Endothelial cell of umbilical vein (primary cell): ENCODE data around the gene CFAP100. TPM values are rescaled to one million over a fixed set of nuclear protein-coding genes. Genes with fewer than 3 reads are reported as not detected.

Experiments used
- BruUV-seq: library from RNA; stranded (reverse); fragments of 400-500 nt; replicated peaks from 2 replicates; lab custom pipeline; 2021; lab: Mats Ljungman, UMichigan
- CTCF ChIA-PET: fragments of 300-600, 350-600 bp; sonication (Branson Sonifier 250); formaldehyde crosslinking; loops from one replicate; lab custom pipeline; 2021; ENCODE audit warnings: antibody characterized with exemption, inconsistent platforms; lab: Charles Lee
- POLR2A ChIA-PET: fragments of 300-600, 350-600 bp; sonication (Branson Sonifier 250); formaldehyde crosslinking; loops from one replicate; lab custom pipeline; 2021; ENCODE audit warnings: antibody characterized with exemption, inconsistent platforms; lab: Charles Lee
- DNase-seq: peaks from one replicate; pipeline ENCODE4 v3.0.0-alpha.2; 2011; ENCODE audit warnings: low read depth, low spot score
- FAIRE-seq: peaks from 2 replicates; lab custom pipeline; 2011; peaks lifted over from hg19 to GRCh38; lab: Jason Lieb, UNC
- H2AFZ ChIP-seq: 2 replicates; pipeline ENCODE4 v1.6.0; 2012; ENCODE audit warnings: low read depth, low read length, control low read depth, inconsistent platforms
- H3K27ac ChIP-seq: 2 replicates; pipeline ENCODE4 v1.5.1; 2011; ENCODE audit warnings: low read depth, mild to moderate bottlenecking, control low read depth, low read length, moderate library complexity; ENCODE audit not compliant: insufficient read depth
- H3K27me3 ChIP-seq, 2 experiments: 2 replicates each; pipeline versions ENCODE4 v1.6.0 to v1.6.1; 2011; ENCODE audit warnings: low read length in 2 of 2, mixed read lengths in 1 of 2; ENCODE audit not compliant: control insufficient read depth in 2 of 2, insufficient read depth in 2 of 2
- H3K36me3 ChIP-seq, 2 experiments: 2 replicates in 1 of 2; 3 replicates in 1 of 2; pipeline ENCODE4 v1.5.1; 2011; ENCODE audit warnings: low read length in 2 of 2, mild to moderate bottlenecking in 1 of 2, moderate library complexity in 1 of 2; ENCODE audit not compliant: control insufficient read depth in 2 of 2, insufficient read depth in 2 of 2; ENCODE audit errors: extremely low read depth in 1 of 2
- H3K4me1 ChIP-seq: 3 replicates; pipeline ENCODE4 v1.5.1; 2011; ENCODE audit warnings: mild to moderate bottlenecking, low read length; ENCODE audit not compliant: control insufficient read depth, insufficient read depth; ENCODE audit errors: extremely low read depth
- H3K4me2 ChIP-seq: 2 replicates; pipeline ENCODE4 v1.6.1; 2011; ENCODE audit warnings: low read length, control low read depth, mixed read lengths; ENCODE audit not compliant: insufficient read depth
- H3K4me3 ChIP-seq, 3 experiments: fragments of 200-600 bp in 1 of 3; sonication (generic), shearing (Covaris generic) in 1 of 3; replicated peaks in 1 of 3; 2 replicates each; pipeline ENCODE4 v1.5.1; 2011 to 2016; ENCODE audit warnings: control low read depth in 3 of 3, low read length in 3 of 3, mild to moderate bottlenecking in 2 of 3, inconsistent platforms in 1 of 3, low read depth in 1 of 3, moderate library complexity in 1 of 3; ENCODE audit not compliant: insufficient read depth in 1 of 3
- H3K79me2 ChIP-seq: 2 replicates; pipeline ENCODE4 v1.6.0; 2012; ENCODE audit warnings: low read length, inconsistent platforms; ENCODE audit not compliant: control insufficient read depth, insufficient read depth
- H3K9ac ChIP-seq: replicated peaks from 2 replicates; pipeline ENCODE3; 2011; ENCODE audit warnings: low read length, control low read depth; ENCODE audit not compliant: insufficient read depth; ENCODE audit errors: extremely low read depth
- H3K9me1 ChIP-seq: replicated peaks from 3 replicates; pipeline ENCODE4 v1.6.0; 2011; ENCODE audit warnings: mild to moderate bottlenecking, low read length; ENCODE audit not compliant: control insufficient read depth, insufficient read depth; ENCODE audit errors: extremely low read depth
- H3K9me3 ChIP-seq: replicated peaks from 2 replicates; pipeline ENCODE4 v1.5.1; 2012; ENCODE audit warnings: low read length, inconsistent platforms; ENCODE audit not compliant: control insufficient read depth, insufficient read depth
- H4K20me1 ChIP-seq: replicated peaks from 2 replicates; pipeline ENCODE3; 2011; ENCODE audit warnings: mild to moderate bottlenecking, low read length; ENCODE audit not compliant: control insufficient read depth, insufficient read depth; ENCODE audit errors: extremely low read depth
- EZH2 ChIP-seq: IDR thresholded peaks from 2 replicates; pipeline ENCODE4 v1.6.1; 2012; ENCODE audit warnings: borderline replicate concordance, low read depth, mild to moderate bottlenecking, moderate library complexity, low read length, inconsistent platforms; ENCODE audit not compliant: severe bottlenecking
- FOS ChIP-seq: IDR thresholded peaks from 2 replicates; pipeline ENCODE4 v1.6.1; 2011; ENCODE audit warnings: mild to moderate bottlenecking, low read length, moderate library complexity, borderline replicate concordance; ENCODE audit not compliant: insufficient read depth
- GATA2 ChIP-seq: IDR thresholded peaks from 2 replicates; pipeline ENCODE4 v1.7.0; 2011; ENCODE audit warnings: low read depth, mild to moderate bottlenecking, moderate library complexity, mixed read lengths, low read length; ENCODE audit not compliant: insufficient read length, insufficient read depth
- JUN ChIP-seq: IDR thresholded peaks from 2 replicates; pipeline ENCODE4 v1.6.1; 2011; ENCODE audit warnings: borderline replicate concordance, low read depth; ENCODE audit not compliant: insufficient read length, insufficient read depth
- MYC ChIP-seq: IDR thresholded peaks from one replicate; pipeline ENCODE4 v1.6.1; 2011; ENCODE audit warnings: mild to moderate bottlenecking, low read depth, low read length
- POLR2A ChIP-seq: IDR thresholded peaks from 2 replicates; pipeline ENCODE4 v1.6.1; 2012; ENCODE audit warnings: low read depth, mild to moderate bottlenecking, control low read depth, low read length
- POLR2AphosphoS5 ChIP-seq: IDR thresholded peaks from 2 replicates; pipeline ENCODE4 v1.6.1; 2012; ENCODE audit warnings: low read depth, mild to moderate bottlenecking, control low read depth, low read length, moderate library complexity; ENCODE audit not compliant: insufficient read depth
- dilution Hi-C: fragments of 300-500 bp; cut with MboI; formaldehyde crosslinking; loops from one replicate; pipeline ENCODE4 v1.15.0; 2019; ENCODE audit warnings: low sequenced_read_pairs; ENCODE audit not compliant: extremely low pct_ligation_motif_present
- intact Hi-C: fragments of 100-400 bp; cut with micrococcal nuclease; formaldehyde crosslinking; loops from one replicate; pipeline ENCODE4 v1.10.0; 2022
- polyA plus RNA-seq, 4 experiments: library from polyadenylated mRNA; depleted of rRNA in 3 of 4; stranded (reverse) in 3 of 4; unstranded in 1 of 4; fragments of >200 nt; gene quantifications; 2 replicates each; pipeline versions ENCODE4 v1.2.1 to v1.2.3, GENCODE V29; 2011 to 2012; ENCODE audit warnings: missing spikeins in 1 of 4
- total RNA-seq: library from RNA; stranded (reverse); gene quantifications from 2 replicates; pipeline ENCODE4 v1.2.3, GENCODE V29; 2021
- TF ChIP-seq, protein P1 (sequence below), 2 donors: IDR thresholded peaks; 1 replicate in 1 of 2; 2 replicates in 1 of 2; pipeline ENCODE4 v1.5.1; 2011; ENCODE audit warnings: low read length in 2 of 2, mild to moderate bottlenecking in 2 of 2, moderate library complexity in 2 of 2, control low read depth in 1 of 2, inconsistent platforms in 1 of 2, low read depth in 1 of 2; ENCODE audit not compliant: insufficient read depth in 1 of 2; ENCODE audit errors: extremely low read depth in 1 of 2
- TF ChIP-seq, protein P2 (sequence below): IDR thresholded peaks from 2 replicates; pipeline ENCODE4 v1.6.1; 2011; ENCODE audit not compliant: insufficient read depth, insufficient read length

CFAP100 gene
- total and polyA plus RNA-seq, 2 donors (not counting 3 experiments of a cell fraction or from before 2014, with no cell fraction given), result not detected

DNA sequence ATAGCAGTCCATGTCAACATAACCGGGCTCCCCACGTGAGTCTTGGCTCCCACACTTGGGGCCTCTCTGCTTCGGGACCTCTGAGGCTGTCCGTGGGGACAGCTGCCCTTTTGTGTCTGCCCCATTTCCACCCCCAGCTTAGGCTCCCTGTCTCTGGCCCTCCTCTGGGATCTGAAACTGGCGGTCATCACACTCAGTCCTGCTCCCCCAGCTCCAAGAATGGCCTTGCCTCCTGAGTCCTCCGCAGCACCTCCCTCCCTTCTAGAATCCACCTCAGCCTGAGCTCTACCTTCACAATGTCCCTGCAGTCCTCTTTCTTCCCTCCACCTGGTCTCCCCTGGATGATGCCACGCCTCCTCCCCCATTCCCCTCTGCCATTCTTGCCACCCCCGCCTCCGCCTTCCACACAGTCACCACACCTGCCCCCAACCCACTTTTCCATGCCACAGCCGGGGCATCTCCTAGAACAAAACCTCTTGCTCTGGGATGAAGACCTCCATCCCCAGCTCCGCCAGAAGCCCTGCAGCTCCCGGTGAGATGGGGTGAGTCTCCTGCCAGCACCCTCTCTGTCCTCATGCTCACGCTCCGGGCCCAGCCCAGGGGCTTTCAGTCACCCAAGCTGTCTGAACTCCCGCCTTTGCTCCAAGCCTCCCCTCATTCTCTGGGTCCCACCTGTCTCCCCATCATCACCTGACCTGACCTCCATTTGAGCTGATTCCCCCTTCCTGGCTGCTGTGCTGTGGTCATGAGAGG, 88.0 kb downstream of the CFAP100 start:
- Histone ChIP-seq H3K4me1 (peaks cover 13% of the 10 kb centered on the region), H3K9ac (no peak overlapping the region), H4K20me1 (no peaks in the 10 kb centered on the region), H3K9me3 (no peaks in the 10 kb centered on the region), H3K27me3 (no peaks in the 10 kb centered on the region), H3K4me2 (no peak overlapping the region), H3K27ac (no peak overlapping the region), H3K36me3 (no peaks in the 10 kb centered on the region), H3K79me2 (no peaks in the 10 kb centered on the region), H2AFZ (no peak overlapping the region), H3K4me3 (no peak overlapping the region), H3K9me1 (no peaks in the 10 kb centered on the region)
- ChIA-PET POLR2A (no interaction called here), CTCF (interaction anchor here (1.5 kb wide), 1 partner anchor 20 kb away, joined by 3 read pairs; no protein-coding TSS in a partner anchor)
- BruUV-seq, result no TSS peak
- dilution Hi-C loops (no loop called here), intact Hi-C loops (no loop called here)
- no peak for FAIRE-seq
- DNase-seq, result no peak
- TF ChIP-seq MYC, result no peak
- TF ChIP-seq, protein P1, sequence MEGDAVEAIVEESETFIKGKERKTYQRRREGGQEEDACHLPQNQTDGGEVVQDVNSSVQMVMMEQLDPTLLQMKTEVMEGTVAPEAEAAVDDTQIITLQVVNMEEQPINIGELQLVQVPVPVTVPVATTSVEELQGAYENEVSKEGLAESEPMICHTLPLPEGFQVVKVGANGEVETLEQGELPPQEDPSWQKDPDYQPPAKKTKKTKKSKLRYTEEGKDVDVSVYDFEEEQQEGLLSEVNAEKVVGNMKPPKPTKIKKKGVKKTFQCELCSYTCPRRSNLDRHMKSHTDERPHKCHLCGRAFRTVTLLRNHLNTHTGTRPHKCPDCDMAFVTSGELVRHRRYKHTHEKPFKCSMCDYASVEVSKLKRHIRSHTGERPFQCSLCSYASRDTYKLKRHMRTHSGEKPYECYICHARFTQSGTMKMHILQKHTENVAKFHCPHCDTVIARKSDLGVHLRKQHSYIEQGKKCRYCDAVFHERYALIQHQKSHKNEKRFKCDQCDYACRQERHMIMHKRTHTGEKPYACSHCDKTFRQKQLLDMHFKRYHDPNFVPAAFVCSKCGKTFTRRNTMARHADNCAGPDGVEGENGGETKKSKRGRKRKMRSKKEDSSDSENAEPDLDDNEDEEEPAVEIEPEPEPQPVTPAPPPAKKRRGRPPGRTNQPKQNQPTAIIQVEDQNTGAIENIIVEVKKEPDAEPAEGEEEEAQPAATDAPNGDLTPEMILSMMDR (IDR thresholded peaks at IDR 0.05; ENCODE audit: extremely low read depth in 1 of 2, insufficient read depth in 1 of 2, low read depth in 1 of 2, low read length in 2 of 2), result no peak
- TF ChIP-seq, protein P2, sequence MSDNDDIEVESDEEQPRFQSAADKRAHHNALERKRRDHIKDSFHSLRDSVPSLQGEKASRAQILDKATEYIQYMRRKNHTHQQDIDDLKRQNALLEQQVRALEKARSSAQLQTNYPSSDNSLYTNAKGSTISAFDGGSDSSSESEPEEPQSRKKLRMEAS, result no peak
- TF ChIP-seq GATA2, result no peak
- no peak for TF ChIP-seq FOS
- TF ChIP-seq EZH2, result no peak
- TF ChIP-seq POLR2A, result no peak
- TF ChIP-seq POLR2AphosphoS5, result no peak
- no peak for TF ChIP-seq JUN
